HepG2 (cell line): ENCODE results near the gene WIPF2. TPM values are rescaled to one million over a fixed set of nuclear protein-coding genes. Genes with fewer than 3 reads are reported as not detected.

Source experiments
- BRD4 ChIP-seq: sonication (generic); formaldehyde crosslinking; IDR thresholded peaks from 2 replicates; pipeline ENCODE4 v1.4.0; 2020; ENCODE audit warnings: missing genetic modification reagents
- MED1 ChIP-seq: sonication (generic); formaldehyde crosslinking; IDR thresholded peaks from 2 replicates; pipeline ENCODE4 v1.4.0; 2020; ENCODE audit warnings: missing genetic modification reagents
- NONO ChIP-seq, 2 experiments: fragments of 450-650 bp in 1 of 2; sonication (generic) in 1 of 2; formaldehyde crosslinking in 1 of 2; IDR thresholded peaks in 1 of 2; conservative IDR thresholded peaks in 1 of 2; 2 replicates each; pipeline versions ENCODE4 v1.6.1 to v1.8.0; 2017 to 2022; ENCODE audit warnings: mild to moderate bottlenecking in 1 of 2, missing genetic modification reagents in 1 of 2, moderate library complexity in 1 of 2
- POLR2G ChIP-seq: fragments of 200-400 bp; formaldehyde crosslinking; IDR thresholded peaks from 2 replicates; pipeline ENCODE4 v1.6.1; 2018; ENCODE audit warnings: mild to moderate bottlenecking, low read depth, low read length, moderate library complexity
- RAD21 ChIP-seq: fragments of 450-650 bp; formaldehyde crosslinking; IDR thresholded peaks from 2 replicates; pipeline ENCODE4 v1.5.0; 2020; ENCODE audit warnings: mild to moderate bottlenecking
- TOE1 ChIP-seq: sonication (generic); formaldehyde crosslinking; IDR thresholded peaks from 2 replicates; pipeline ENCODE4 v1.4.0; 2020; ENCODE audit warnings: mild to moderate bottlenecking, missing genetic modification reagents
- YEATS2 ChIP-seq: sonication (generic); formaldehyde crosslinking; IDR thresholded peaks from 2 replicates; pipeline ENCODE4 v1.4.0; 2020; ENCODE audit warnings: missing genetic modification reagents, borderline replicate concordance
- YY1 ChIP-seq: IDR thresholded peaks from 2 replicates; pipeline ENCODE4 v1.6.1; 2011; ENCODE audit warnings: low read length, low read depth, moderate library complexity, mild to moderate bottlenecking; ENCODE audit not compliant: insufficient read depth, insufficient replicate concordance
- ZFY ChIP-seq: sonication (generic); formaldehyde crosslinking; IDR thresholded peaks from 2 replicates; pipeline ENCODE4 v1.4.0; 2020; ENCODE audit warnings: missing genetic modification reagents
- ZMYM3 ChIP-seq: sonication (generic); formaldehyde crosslinking; IDR thresholded peaks from 2 replicates; pipeline ENCODE4 v1.5.1; 2020; ENCODE audit warnings: mild to moderate bottlenecking, missing genetic modification reagents
- ZNF331 ChIP-seq: sonication (generic); formaldehyde crosslinking; IDR thresholded peaks from 2 replicates; pipeline ENCODE4 v1.4.0; 2020; ENCODE audit warnings: missing genetic modification reagents
- ZNF44 ChIP-seq: sonication (generic); formaldehyde crosslinking; IDR thresholded peaks from 2 replicates; pipeline ENCODE4 v1.5.1; 2020; ENCODE audit warnings: mild to moderate bottlenecking, missing genetic modification reagents
- polyA plus RNA-seq, 8 experiments: library from polyadenylated mRNA; depleted of rRNA in 3 of 8; stranded (reverse) in 7 of 8; unstranded in 1 of 8; fragments of >200 nt; fragmentation: Illumina TruSeq in 4 of 8; extraction: Trizol in 4 of 8; gene quantifications; 2 replicates each; pipeline versions ENCODE4 v1.2.1 to v1.2.3, GENCODE V29; 2011 to 2016; ENCODE audit warnings: low read depth in 4 of 8, missing spikeins in 1 of 8, mixed read lengths in 1 of 8; ENCODE audit not compliant: insufficient read depth in 1 of 8
- total RNA-seq, 5 experiments: library from RNA; depleted of rRNA; stranded (reverse); fragments of >200 nt; fragmentation: Illumina TruSeq; extraction: Trizol; gene quantifications; 2 replicates each; pipeline ENCODE4 v1.2.3, GENCODE V29; 2016; ENCODE audit warnings: low read depth in 1 of 5
- TF ChIP-seq, protein P1 (sequence below), 2 experiments: sonication (generic) in 1 of 2; formaldehyde crosslinking in 1 of 2; IDR thresholded peaks; 2 replicates each; pipeline versions ENCODE4 v1.4.0 to v1.6.1; 2018 to 2020; ENCODE audit warnings: missing genetic modification reagents in 2 of 2, borderline replicate concordance in 1 of 2, low read depth in 1 of 2, mild to moderate bottlenecking in 1 of 2, missing biosample characterization in 1 of 2
- TF ChIP-seq, protein P2 (sequence below): sonication (generic); formaldehyde crosslinking; IDR thresholded peaks from 2 replicates; pipeline ENCODE4 v1.5.1; 2020; ENCODE audit warnings: missing genetic modification reagents, mild to moderate bottlenecking, borderline replicate concordance
- TF ChIP-seq, protein P3 (sequence below): sonication (generic); formaldehyde crosslinking; IDR thresholded peaks from 2 replicates; pipeline ENCODE4 v1.5.0; 2020; ENCODE audit warnings: mild to moderate bottlenecking, missing genetic modification reagents, borderline replicate concordance

Gene WIPF2
- total and polyA plus RNA-seq, 2 of the 13 experiments (the other 11 are each of a cell fraction or from before 2014, with no cell fraction given): 7.2 to 10.8 TPM

DNA sequence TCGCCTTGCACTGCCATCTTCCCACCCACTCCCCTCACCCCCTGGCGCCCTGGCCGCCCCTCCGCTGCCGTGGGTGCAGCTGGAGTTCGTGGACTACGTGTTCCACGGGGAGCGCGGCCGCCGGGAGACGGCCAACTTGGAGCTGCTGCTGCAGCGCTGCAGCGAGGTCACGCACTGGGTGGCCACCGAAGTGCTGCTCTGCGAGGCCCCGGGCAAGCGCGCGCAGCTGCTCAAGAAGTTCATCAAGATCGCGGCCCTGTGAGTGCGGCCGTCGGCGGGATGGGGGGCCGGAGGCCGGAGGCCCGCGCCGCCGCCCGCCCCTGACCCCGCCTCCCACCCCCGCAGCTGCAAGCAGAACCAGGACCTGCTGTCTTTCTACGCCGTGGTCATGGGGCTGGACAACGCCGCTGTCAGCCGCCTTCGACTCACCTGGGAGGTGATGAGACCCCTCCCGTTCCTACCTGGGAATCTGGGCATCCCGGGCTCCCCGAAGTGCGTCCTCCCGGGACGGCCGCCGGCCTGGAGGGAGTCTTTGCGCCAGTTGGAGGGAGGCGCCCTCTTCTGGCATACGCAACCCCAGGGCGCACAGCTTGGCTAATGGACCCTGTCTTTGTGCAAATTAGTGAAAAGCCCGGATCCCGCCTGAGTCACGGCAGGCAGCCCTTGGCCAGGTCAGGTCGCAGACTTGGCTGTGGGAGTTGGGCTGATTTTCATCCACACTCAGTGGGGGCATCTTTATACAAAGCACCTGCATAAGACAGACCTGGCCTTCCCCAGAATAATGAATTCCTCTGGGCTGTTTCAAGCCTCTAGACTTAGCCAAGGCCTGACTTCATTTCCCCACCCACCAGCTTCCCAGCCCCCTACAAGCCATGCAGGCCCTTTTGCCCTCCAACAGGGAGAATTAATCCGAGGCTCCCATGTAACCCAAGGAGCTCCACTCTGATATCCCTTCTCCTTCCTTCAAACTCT, 27.6 kb upstream of the WIPF2 start (continued):
- TF ChIP-seq, protein P1, sequence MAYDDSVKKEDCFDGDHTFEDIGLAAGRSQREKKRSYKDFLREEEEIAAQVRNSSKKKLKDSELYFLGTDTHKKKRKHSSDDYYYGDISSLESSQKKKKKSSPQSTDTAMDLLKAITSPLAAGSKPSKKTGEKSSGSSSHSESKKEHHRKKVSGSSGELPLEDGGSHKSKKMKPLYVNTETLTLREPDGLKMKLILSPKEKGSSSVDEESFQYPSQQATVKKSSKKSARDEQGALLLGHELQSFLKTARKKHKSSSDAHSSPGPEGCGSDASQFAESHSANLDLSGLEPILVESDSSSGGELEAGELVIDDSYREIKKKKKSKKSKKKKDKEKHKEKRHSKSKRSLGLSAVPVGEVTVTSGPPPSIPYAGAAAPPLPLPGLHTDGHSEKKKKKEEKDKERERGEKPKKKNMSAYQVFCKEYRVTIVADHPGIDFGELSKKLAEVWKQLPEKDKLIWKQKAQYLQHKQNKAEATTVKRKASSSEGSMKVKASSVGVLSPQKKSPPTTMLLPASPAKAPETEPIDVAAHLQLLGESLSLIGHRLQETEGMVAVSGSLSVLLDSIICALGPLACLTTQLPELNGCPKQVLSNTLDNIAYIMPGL (CRISPR knock-in tag; IDR thresholded peaks at IDR 0.05; ENCODE audit: borderline replicate concordance in 1 of 2, low read depth in 1 of 2): peak; percentile 96 to 97
- TF ChIP-seq BRD4 (CRISPR knock-in tag) (peak; percentile 25; the same call in 1 of the 2 replicates), ZMYM3 (CRISPR knock-in tag) (0 out of 2 replicates have a peak, but pooled peaks have one; percentile 22), ZNF331 (CRISPR knock-in tag) (peak; percentile 19; the same call in 1 of the 2 replicates), RAD21 (CRISPR knock-in tag) (peak; percentile 50), POLR2G (peak; percentile 35; the same call in 1 of the 2 replicates), NONO (IDR thresholded peaks at IDR 0.05) (no peak), NONO (CRISPR knock-in tag; conservative IDR thresholded peaks at IDR 0.05) (peak; percentile 55; the same call in 1 of the 2 replicates), ZNF44 (CRISPR knock-in tag) (no peak), YY1 (peak; percentile 72), MED1 (CRISPR knock-in tag) (peak; percentile 52; the same call in 1 of the 2 replicates), YEATS2 (CRISPR knock-in tag) (peak; percentile 38; the same call in 1 of the 2 replicates), ZFY (CRISPR knock-in tag) (peak; percentile 69), TOE1 (CRISPR knock-in tag) (peak; percentile 53; the same call in 1 of the 2 replicates)
- TF ChIP-seq, protein P2, sequence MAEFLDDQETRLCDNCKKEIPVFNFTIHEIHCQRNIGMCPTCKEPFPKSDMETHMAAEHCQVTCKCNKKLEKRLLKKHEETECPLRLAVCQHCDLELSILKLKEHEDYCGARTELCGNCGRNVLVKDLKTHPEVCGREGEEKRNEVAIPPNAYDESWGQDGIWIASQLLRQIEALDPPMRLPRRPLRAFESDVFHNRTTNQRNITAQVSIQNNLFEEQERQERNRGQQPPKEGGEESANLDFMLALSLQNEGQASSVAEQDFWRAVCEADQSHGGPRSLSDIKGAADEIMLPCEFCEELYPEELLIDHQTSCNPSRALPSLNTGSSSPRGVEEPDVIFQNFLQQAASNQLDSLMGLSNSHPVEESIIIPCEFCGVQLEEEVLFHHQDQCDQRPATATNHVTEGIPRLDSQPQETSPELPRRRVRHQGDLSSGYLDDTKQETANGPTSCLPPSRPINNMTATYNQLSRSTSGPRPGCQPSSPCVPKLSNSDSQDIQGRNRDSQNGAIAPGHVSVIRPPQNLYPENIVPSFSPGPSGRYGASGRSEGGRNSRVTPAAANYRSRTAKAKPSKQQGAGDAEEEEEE (CRISPR knock-in tag): peak; percentile 55; the same call in 1 of the 2 replicates
- TF ChIP-seq, protein P3, sequence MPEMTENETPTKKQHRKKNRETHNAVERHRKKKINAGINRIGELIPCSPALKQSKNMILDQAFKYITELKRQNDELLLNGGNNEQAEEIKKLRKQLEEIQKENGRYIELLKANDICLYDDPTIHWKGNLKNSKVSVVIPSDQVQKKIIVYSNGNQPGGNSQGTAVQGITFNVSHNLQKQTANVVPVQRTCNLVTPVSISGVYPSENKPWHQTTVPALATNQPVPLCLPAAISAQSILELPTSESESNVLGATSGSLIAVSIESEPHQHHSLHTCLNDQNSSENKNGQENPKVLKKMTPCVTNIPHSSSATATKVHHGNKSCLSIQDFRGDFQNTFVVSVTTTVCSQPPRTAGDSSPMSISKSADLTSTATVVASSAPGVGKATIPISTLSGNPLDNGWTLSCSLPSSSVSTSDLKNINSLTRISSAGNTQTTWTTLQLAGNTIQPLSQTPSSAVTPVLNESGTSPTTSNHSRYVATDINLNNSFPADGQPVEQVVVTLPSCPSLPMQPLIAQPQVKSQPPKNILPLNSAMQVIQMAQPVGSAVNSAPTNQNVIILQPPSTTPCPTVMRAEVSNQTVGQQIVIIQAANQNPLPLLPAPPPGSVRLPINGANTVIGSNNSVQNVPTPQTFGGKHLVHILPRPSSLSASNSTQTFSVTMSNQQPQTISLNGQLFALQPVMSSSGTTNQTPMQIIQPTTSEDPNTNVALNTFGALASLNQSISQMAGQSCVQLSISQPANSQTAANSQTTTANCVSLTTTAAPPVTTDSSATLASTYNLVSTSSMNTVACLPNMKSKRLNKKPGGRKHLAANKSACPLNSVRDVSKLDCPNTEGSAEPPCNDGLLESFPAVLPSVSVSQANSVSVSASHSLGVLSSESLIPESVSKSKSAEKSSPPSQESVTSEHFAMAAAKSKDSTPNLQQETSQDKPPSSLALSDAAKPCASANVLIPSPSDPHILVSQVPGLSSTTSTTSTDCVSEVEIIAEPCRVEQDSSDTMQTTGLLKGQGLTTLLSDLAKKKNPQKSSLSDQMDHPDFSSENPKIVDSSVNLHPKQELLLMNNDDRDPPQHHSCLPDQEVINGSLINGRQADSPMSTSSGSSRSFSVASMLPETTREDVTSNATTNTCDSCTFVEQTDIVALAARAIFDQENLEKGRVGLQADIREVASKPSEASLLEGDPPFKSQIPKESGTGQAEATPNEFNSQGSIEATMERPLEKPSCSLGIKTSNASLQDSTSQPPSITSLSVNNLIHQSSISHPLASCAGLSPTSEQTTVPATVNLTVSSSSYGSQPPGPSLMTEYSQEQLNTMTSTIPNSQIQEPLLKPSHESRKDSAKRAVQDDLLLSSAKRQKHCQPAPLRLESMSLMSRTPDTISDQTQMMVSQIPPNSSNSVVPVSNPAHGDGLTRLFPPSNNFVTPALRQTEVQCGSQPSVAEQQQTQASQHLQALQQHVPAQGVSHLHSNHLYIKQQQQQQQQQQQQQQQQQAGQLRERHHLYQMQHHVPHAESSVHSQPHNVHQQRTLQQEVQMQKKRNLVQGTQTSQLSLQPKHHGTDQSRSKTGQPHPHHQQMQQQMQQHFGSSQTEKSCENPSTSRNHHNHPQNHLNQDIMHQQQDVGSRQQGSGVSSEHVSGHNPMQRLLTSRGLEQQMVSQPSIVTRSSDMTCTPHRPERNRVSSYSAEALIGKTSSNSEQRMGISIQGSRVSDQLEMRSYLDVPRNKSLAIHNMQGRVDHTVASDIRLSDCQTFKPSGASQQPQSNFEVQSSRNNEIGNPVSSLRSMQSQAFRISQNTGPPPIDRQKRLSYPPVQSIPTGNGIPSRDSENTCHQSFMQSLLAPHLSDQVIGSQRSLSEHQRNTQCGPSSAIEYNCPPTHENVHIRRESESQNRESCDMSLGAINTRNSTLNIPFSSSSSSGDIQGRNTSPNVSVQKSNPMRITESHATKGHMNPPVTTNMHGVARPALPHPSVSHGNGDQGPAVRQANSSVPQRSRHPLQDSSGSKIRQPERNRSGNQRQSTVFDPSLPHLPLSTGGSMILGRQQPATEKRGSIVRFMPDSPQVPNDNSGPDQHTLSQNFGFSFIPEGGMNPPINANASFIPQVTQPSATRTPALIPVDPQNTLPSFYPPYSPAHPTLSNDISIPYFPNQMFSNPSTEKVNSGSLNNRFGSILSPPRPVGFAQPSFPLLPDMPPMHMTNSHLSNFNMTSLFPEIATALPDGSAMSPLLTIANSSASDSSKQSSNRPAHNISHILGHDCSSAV (CRISPR knock-in tag): 0 out of 2 replicates have a peak, but pooled peaks have one; percentile 37
